Urothelium cell line (cell line): ENCODE results near the gene DYNC1LI2.

Source experiments
- DNase-seq: peaks from one replicate; pipeline ENCODE4 v3.0.0; 2011; ENCODE audit warnings: low spot score, mixed read lengths
- FAIRE-seq: peaks from 2 replicates; lab custom pipeline; 2011; peaks lifted over from hg19 to GRCh38; lab: Jason Lieb, UNC

DYNC1LI2 gene

GRCh38 chr16:66740533-66740932 is 10.9 kb downstream of the DYNC1LI2 start:
- no peak for FAIRE-seq
- DNase-seq = no peak

- FAIRE-seq (no peak), DNase-seq (peak; percentile 60)
These were observed 11.4 kb downstream of the DYNC1LI2 start for GRCh38 chr16:66740010-66740409.

- no peak for FAIRE-seq
- DNase-seq = no peak
These were observed 15.5 kb downstream of the DYNC1LI2 start for GRCh38 chr16:66735891-66736290.

- DNase-seq (no peak), FAIRE-seq (no peak)
These were observed 20.3 kb downstream of the DYNC1LI2 start for GRCh38 chr16:66731101-66731500.

DNA sequence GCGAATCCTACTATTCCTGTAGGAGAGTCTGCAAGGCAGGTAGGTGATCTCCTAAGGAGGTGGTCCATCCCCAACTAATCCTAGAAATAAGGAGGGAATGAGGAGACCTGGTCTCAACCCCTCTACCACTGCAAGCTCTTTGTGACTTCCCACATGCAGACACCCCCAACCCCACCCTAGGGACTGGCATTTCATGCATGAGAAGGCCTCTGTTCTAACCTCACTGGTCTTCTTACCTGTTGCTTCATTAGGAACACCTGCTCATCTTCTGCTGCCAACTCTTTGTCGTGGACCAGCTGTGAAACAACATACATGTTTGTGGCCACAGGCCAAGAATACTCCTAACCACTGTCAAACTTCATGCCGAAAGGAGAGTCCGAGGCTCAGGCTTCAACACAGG is 22.6 kb downstream of the DYNC1LI2 start:
- DNase-seq (no peak), FAIRE-seq (no peak)

DNA sequence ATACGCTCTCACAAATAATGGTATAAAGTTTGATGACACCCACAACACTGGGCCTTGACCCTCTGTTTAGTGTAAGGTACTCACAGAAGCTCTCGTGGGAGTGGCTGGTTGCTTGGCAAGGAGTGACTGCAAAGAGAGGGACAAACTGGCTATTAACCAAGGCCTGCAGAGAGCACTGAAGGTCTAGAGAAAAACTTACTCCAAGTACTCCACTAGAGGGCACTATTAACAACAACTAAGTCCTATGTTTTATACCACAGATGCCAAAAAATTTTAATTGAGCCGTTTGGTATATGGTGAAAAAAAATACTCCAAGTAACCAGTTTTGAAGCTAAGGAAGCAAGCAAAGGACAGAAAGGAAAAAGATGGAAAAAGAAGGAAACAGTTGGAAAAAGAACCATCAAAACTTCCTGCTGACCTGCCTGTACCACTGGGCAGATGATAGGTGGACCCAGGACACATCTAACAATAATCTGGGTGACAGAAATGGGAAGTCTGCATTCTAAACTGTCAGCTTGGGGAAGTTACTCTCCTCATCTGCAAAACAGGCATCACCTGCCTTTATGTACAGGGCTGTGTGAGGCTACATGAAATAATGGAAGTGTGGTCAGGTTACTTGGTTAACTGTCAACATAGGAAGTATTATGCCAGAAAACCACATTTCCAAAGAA is 23.2 kb downstream of the DYNC1LI2 start:
- FAIRE-seq (no peak), DNase-seq (peak; percentile 59)

GRCh38 chr16:66720766-66721165 is 30.6 kb downstream of the DYNC1LI2 start:
- DNase-seq (no peak), FAIRE-seq (no peak)

DNA sequence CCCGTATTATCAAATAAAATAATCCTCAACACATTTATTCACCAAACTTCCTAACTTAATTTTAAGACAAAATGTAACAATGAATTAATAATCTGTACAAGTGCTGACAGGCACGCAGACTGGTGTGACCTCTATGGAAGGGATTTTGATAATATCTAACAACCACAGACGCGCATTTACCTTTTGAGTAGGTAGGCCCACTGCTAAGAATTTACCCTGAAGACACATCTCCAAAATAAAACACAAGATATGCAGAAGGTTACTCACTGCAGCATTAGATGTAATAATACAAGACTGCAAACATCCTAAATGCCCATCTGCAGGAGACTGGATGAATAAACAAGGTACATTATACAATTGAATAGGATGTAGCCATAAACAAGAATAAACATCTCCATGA is 32.2 kb downstream of the DYNC1LI2 start:
- FAIRE-seq (no peak), DNase-seq (no peak)

GRCh38 chr16:66717776-66718175 is 33.6 kb downstream of the DYNC1LI2 start:
- DNase-seq (no peak), FAIRE-seq (no peak)

- no peak for FAIRE-seq
- DNase-seq = peak; percentile 21
These were observed 34.2 kb downstream of the DYNC1LI2 start for GRCh38 chr16:66717112-66717675.

- FAIRE-seq = no peak
- no peak for DNase-seq
These were observed 36.6 kb downstream of the DYNC1LI2 start for GRCh38 chr16:66714654-66715307.

DNA sequence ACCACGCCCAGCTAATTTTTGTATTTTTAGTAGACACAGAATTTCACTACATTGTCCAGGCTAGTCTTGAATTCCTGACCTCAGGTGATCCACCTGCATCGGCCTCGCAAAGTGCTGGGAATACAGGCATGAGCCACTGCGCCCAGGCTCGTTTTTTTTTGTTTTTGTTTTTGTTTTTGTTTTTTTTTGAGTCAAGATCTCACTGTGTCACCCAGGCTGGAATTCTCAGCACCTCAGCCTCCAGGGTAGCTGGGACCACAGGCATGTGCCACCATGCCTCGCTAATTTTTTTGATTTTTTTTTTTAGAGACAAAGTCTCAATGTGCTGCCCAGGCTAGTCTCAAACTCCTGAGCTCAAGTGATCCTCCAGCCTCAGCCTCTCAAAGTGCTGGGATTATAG is 37.3 kb downstream of the DYNC1LI2 start:
- FAIRE-seq = no peak
- no peak for DNase-seq

- peak; percentile 40 for FAIRE-seq
- DNase-seq = no peak
These were observed 38.3 kb downstream of the DYNC1LI2 start for GRCh38 chr16:66713076-66713475.

GRCh38 chr16:66712512-66712911 is 38.9 kb downstream of the DYNC1LI2 start:
- no peak for DNase-seq
- FAIRE-seq = no peak

- no peak for DNase-seq
- no peak for FAIRE-seq
These were observed 39.8 kb downstream of the DYNC1LI2 start for GRCh38 chr16:66711581-66711980.

DNA sequence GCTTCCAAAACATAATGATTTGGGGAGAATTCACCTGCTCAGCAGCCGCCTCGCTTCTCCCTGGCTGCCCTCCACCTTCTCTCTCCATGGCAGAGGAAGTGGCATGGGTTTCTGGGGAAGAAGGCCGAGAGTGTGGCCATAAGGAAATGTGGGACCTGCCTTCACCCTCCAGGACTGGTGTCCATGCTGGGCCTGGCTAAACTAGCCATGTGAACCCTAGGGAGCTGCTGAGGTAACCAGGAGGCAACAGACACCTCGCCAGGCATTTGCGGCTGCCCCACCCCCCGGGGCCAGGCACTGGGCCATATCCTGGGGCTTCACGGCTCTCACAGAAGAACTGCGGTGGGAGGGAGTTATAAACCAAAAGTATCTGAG is 44.9 kb downstream of the DYNC1LI2 start:
- FAIRE-seq (no peak), DNase-seq (peak; percentile 21)

GRCh38 chr16:66705790-66706505 is 45.5 kb downstream of the DYNC1LI2 start:
- DNase-seq (peak; percentile 34), FAIRE-seq (no peak)

DNA sequence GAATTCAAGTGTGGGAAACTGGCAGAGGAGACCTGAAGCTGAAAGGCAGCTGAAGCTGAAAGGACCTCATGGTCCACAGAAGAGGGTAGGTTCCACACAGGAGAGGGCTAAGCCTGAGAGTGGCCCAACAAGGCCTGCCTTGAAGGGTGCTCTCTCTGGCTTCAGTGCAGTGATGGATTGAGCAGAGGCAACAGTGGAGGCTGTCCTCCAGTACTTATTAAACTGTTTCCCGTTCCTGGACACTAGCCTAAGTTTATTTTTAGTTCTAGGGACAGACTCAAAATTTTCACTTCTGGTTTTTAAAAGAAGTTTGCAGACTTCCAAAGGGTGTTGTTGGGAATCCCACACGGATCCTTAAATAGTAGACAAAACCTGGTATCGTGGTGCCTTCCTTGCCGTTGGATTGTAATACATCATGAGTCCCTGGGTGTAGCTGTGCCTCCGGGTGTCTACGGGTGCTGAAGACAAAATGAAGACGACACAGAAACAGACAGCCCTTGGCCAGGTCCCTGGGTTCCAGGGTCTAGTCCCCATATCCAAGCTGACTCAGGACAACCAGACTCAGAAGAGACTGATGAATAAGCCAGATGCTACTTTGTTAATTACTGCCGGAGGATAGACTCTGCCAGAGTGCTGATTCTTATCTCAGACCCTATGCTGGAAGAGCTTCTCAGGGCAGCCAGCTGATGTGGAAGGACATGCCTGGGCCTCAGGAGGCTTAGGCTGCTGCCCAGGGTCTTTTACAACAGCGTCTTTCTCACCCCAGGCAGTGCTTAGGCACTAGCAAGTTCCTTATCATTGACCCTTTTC is 47.8 kb downstream of the DYNC1LI2 start:
- FAIRE-seq (no peak), DNase-seq (no peak)

DNA sequence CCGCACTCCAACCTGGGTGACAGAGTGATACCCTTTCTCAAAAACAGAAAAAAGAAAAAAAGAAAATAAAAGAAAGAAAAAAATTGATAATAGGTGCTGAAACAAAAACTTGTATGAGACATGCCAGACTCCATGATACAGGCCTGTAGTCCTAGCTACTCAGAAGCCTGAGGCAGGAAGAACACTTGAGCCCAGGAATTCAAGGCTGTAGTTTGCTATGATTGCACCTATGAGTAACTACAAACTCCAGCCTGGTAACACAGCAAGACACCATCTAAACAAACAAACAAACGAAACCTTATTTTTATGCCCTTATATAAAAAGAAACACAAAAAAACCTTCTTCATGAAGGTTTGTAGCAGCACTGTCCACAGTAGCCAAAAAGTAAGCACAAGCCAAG is 49.9 kb downstream of the DYNC1LI2 start:
- DNase-seq (no peak), FAIRE-seq (no peak)

DNA sequence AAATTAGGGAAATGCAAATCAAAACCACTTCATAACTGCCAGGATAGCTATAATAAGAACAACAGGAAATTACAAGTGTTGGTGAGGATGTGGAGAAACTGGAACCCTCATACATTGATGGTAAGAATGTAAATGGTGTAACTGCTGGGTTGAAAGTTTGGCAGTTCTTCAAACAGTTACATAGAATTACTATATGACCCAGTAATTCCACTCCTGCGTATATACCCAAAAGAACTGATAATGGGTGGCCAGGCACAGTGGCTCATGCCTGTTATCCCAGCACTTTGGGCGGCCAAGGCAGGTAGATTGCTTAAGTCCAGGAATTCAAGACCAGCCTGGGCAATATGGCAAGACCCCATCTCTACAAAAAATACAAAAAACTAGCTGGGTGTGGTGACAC is 50.4 kb downstream of the DYNC1LI2 start:
- FAIRE-seq (no peak), DNase-seq (no peak)

DNA sequence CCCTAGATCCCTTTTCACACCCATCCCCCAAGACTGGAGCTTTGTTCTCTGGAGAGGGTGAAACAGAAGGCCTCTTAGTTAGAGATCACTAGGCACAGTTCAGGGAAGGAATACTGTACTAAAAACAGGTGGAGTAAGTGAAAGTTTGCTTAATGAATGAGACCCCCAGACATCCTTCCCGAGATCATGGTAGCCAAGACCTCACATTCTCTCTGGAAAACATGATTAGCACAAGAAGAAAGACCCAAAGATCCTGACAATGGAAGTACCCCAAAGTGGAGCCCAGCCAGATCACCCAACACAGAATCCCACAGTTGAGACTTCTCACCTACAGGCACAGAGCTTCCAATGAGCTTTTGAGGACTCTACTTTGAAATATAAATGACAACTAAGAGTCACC is 51.5 kb downstream of the DYNC1LI2 start:
- DNase-seq (no peak), FAIRE-seq (no peak)
